ENCODE data around the gene AMFR.
"Not testable (repeated sequence)": the region's sequence is repeated elsewhere in the genome, so short reads cannot be mapped to it uniquely, and the experiment has no call there.

AMFR gene

GRCh38 chr16:56387396-56387795 lies 37.9 kb downstream of the AMFR start:
- DNase-seq: no peak

GRCh38 chr16:56384074-56384721 lies 41.1 kb downstream of the AMFR start:
- no peak for DNase-seq

GRCh38 chr16:56382901-56383355 lies 42.4 kb downstream of the AMFR start:
- no peak for DNase-seq

GRCh38 chr16:56382459-56382858 lies 42.9 kb downstream of the AMFR start:
- DNase-seq: no peak

GRCh38 chr16:56380778-56381485 lies 44.4 kb downstream of the AMFR start:
- DNase-seq: not testable (repeated sequence)

- DNase-seq: not testable (repeated sequence)
Observed at GRCh38 chr16:56379044-56379443, 46.3 kb downstream of the AMFR start.

GRCh38 chr16:56375792-56376191 lies 49.6 kb downstream of the AMFR start:
- DNase-seq: not testable (repeated sequence)

- DNase-seq: no peak
Observed at GRCh38 chr16:56373003-56373402, 52.3 kb downstream of the AMFR start.

GRCh38 chr16:56372013-56372634 lies 53.2 kb downstream of the AMFR start:
- no peak for DNase-seq

GRCh38 chr16:56371660-56371937 lies 53.7 kb downstream of the AMFR start:
- no peak for DNase-seq

- DNase-seq: no peak
Observed at GRCh38 chr16:56370875-56371659, 54.3 kb downstream of the AMFR start.

- DNase-seq: no peak
Observed at GRCh38 chr16:56370185-56370874, 55.0 kb downstream of the AMFR start.

GRCh38 chr16:56369202-56369601 lies 56.1 kb downstream of the AMFR start:
- DNase-seq: no peak

- DNase-seq: no peak
Observed at GRCh38 chr16:56368545-56368944, 56.8 kb downstream of the AMFR start.

- DNase-seq: no peak
Observed at GRCh38 chr16:56367764-56368163, 57.6 kb downstream of the AMFR start.

GRCh38 chr16:56366945-56367344 lies 58.4 kb downstream of the AMFR start:
- DNase-seq: no peak

GRCh38 chr16:56365552-56365951 lies 59.8 kb downstream of the AMFR start:
- no peak for DNase-seq

- no peak for DNase-seq
Observed at GRCh38 chr16:56364865-56365264, 60.5 kb downstream of the AMFR start.

- DNase-seq: peak; percentile 16
Observed at GRCh38 chr16:56363781-56364565, 61.4 kb downstream of the AMFR start.

- peak; percentile 12 for DNase-seq
Observed at GRCh38 chr16:56363181-56363716, 62.1 kb downstream of the AMFR start.

- DNase-seq: peak; percentile 7
Observed at GRCh38 chr16:56362706-56363105, 62.6 kb downstream of the AMFR start.

Measured in stimulated activated CD8-positive, alpha-beta memory T cell treated with anti-CD3 and anti-CD28 coated beads, Interleukin-4, amount 100 ng/mL, for 48 hours (primary cell).